ENCODE results near the gene GNB3. TPM values are rescaled to one million over a fixed set of nuclear protein-coding genes. Genes with fewer than 3 reads are reported as not detected.

The GNB3 gene
- total and polyA plus RNA-seq, 12 donors = 1.9 to 15.0 (median 7.5) TPM

GRCh38 chr12:6858799-6859198 lies 18.1 kb downstream of the GNB3 start:
- Histone ChIP-seq H3K36me3 (peaks cover 5 to 89% (median 79%) of the 10 kb centered on the region in 9 donors), H3K27me3 (no peaks in the 10 kb centered on the region), H3K4me1 (peaks cover 0 to 4% (median under 1%) of the 10 kb centered on the region in 9 donors), H3K9me3 (no peaks in the 10 kb centered on the region), H3K4me3 (no peak overlapping the region), H3K27ac (no peak overlapping the region)
- 92 to 100% methylated on average over 2 of the region's 2 CpGs for WGBS, 2 donors
- intact Hi-C loops (cut with DNase I) = no loop called here
- TF ChIP-seq, protein P1, sequence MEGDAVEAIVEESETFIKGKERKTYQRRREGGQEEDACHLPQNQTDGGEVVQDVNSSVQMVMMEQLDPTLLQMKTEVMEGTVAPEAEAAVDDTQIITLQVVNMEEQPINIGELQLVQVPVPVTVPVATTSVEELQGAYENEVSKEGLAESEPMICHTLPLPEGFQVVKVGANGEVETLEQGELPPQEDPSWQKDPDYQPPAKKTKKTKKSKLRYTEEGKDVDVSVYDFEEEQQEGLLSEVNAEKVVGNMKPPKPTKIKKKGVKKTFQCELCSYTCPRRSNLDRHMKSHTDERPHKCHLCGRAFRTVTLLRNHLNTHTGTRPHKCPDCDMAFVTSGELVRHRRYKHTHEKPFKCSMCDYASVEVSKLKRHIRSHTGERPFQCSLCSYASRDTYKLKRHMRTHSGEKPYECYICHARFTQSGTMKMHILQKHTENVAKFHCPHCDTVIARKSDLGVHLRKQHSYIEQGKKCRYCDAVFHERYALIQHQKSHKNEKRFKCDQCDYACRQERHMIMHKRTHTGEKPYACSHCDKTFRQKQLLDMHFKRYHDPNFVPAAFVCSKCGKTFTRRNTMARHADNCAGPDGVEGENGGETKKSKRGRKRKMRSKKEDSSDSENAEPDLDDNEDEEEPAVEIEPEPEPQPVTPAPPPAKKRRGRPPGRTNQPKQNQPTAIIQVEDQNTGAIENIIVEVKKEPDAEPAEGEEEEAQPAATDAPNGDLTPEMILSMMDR (IDR thresholded peaks at IDR 0.05) = no peak
- ATAC-seq = no peak
- no peak for DNase-seq

DNA sequence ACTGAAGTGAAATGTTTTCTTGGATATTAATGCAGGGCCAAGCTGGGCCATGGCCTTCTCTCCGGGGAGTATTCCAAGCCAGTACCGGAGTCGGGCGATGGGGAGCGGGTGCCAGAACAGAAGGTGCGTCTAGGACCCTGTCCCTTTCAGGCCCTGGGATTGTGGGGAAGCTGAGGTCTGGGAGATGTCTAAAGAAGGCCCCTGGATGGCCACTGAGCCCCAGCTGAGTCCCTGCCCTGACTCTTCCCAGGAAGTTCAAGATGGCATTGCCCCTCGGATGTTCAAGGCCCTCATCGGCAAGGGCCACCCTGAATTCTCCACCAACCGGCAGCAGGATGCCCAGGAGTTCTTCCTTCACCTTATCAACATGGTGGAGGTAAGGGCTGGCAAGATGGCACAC lies 19.4 kb downstream of the GNB3 start:
- DNase-seq = no peak
- H3K27me3 ChIP-seq = no peaks in the 10 kb centered on the region
- WGBS, 2 donors = 95 to 97% methylated on average over 9 of the region's 9 CpGs
- no peak for ATAC-seq
- intact Hi-C loops (cut with DNase I) = loop anchor here in 1 of 10 donors (10.0 kb wide), 1 partner anchor 85 kb away; the partner anchor contains the start of genes C12orf57 and RNU7-1
- no peak overlapping the region for H3K4me3 ChIP-seq
- TF ChIP-seq, protein P1 (IDR thresholded peaks at IDR 0.05) = no peak
- H3K9me3 ChIP-seq = no peaks in the 10 kb centered on the region
- H3K27ac ChIP-seq = no peak overlapping the region
- peaks cover 5 to 100% (median 91%) of the 10 kb centered on the region in 9 donors for H3K36me3 ChIP-seq
- no peaks in the 10 kb centered on the region for H3K4me1 ChIP-seq

DNA sequence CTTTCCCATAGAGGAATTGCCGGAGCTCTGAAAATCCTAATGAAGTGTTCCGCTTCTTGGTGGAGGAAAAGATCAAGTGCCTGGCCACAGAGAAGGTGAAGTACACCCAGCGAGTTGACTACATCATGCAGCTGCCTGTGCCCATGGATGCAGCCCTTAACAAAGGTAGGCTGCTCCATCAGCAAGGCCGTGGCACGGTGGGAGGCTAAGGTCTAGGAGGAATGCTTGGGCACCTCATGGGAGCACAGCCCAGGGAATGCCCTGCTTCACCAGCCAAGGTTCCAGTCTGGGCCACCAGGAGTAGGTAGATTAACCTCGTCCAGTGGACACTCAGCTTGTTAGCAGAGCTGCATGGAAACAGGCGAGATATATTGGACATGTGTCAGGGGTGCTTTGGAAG lies 20.2 kb downstream of the GNB3 start:
- peaks cover 5 to 100% (median 87%) of the 10 kb centered on the region in 9 donors for H3K36me3 ChIP-seq
- DNase-seq (no peak), ATAC-seq (no peak)
- intact Hi-C loops (cut with DNase I) = loop anchor here in 1 of 10 donors (10.0 kb wide), 1 partner anchor 84 kb away; the partner anchor contains the start of genes C12orf57 and RNU7-1
- H3K9me3 ChIP-seq = no peaks in the 10 kb centered on the region
- no peak overlapping the region for H3K4me3 ChIP-seq
- TF ChIP-seq, protein P1 (IDR thresholded peaks at IDR 0.05) = no peak
- H3K4me1 ChIP-seq = no peaks in the 10 kb centered on the region
- H3K27ac ChIP-seq = no peak overlapping the region
- 96 to 97% methylated on average over 7 of the region's 7 CpGs for WGBS, 2 donors
- no peaks in the 10 kb centered on the region for H3K27me3 ChIP-seq

- TF ChIP-seq, protein P1 (IDR thresholded peaks at IDR 0.05) = no peak
- no peak overlapping the region for H3K27ac ChIP-seq
- no peaks in the 10 kb centered on the region for H3K9me3 ChIP-seq
- ATAC-seq (no peak), DNase-seq (no peak)
- intact Hi-C loops (cut with DNase I) = loop anchor here in 1 of 10 donors (10.0 kb wide), 1 partner anchor 83 kb away; the partner anchor contains the start of genes C12orf57 and RNU7-1
- 95 to 97% methylated on average over 9 of the region's 9 CpGs for WGBS, 2 donors
- no peaks in the 10 kb centered on the region for H3K27me3 ChIP-seq
- peaks cover 0 to under 1% (median 0%) of the 10 kb centered on the region in 9 donors for H3K4me1 ChIP-seq
- no peak overlapping the region for H3K4me3 ChIP-seq
- H3K36me3 ChIP-seq = peaks cover 5 to 100% (median 82%) of the 10 kb centered on the region in 9 donors
Measured at GRCh38 chr12:6861391-6861790, 20.7 kb downstream of the GNB3 start.

All from heart right ventricle (tissue), 16 donors.